HG03432 (cell line): ENCODE data around the gene COL28A1.
"Not testable (repeated sequence)": the region's sequence is repeated elsewhere in the genome, so short reads cannot be mapped to it uniquely, and the experiment has no call there.

ENCODE experiments used
- ATAC-seq: cut with Tn5 transposase; IDR thresholded peaks from one replicate; pipeline ENCODE4 v1.9.1; 2021; ENCODE audit warnings: mild to moderate bottlenecking, moderate library complexity; ENCODE audit not compliant: unreplicated experiment

Gene COL28A1

DNA sequence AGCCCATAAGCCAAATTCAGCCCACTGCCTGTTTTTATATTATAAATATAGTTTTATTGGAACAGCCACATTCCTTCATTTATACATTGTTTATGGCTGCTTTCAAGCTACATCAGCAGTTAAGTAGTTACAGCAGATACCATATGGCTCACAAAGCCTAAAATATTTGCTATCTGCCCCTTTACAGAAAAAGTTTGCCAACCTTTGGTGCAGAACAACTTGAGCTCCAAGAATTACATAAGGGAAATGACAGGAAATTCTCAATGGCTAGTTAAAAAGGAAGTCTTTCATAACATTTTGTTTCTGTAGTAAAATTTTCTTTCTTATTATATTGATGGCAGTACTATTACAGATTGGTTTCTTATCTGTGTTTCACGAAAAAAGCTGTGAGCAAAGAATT, 59.3 kb downstream of the COL28A1 start:
- ATAC-seq: no peak

DNA sequence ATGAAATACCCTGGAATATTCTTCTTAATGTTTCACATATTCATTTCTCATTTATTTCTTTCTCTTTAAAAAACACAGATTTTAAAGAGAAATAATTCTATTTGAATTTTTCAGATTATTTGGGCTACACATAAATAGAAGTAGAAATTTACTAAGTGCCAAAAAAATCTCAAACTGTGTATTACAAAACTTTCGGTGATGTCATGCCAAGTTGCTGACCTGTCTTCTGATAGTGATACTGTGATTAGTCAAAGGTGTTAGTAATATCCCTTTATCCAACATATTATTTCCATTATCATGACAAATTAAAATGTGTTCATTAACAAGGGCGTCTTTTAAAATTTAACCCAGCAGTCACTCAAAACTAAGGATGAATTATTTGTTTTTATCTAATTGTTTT, 60.1 kb downstream of the COL28A1 start:
- no peak for ATAC-seq

DNA sequence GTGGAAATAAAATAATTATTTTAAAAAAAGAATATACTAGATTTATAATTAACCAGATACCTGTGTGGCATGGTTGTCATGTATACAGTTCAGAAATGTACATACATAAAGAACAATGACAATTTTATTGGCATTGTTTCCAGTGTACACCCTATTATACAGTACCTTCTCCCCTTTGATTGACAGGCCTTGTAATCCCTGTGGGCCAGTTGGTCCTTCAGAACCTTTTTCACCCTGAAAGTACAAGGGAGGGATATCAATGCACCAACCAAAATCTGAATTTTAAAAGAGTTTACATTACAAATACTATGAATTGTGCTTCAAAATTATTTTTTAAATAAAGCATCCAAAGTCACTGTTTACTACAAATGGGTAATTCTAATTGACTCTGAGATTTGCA, 61.2 kb downstream of the COL28A1 start:
- no peak for ATAC-seq

DNA sequence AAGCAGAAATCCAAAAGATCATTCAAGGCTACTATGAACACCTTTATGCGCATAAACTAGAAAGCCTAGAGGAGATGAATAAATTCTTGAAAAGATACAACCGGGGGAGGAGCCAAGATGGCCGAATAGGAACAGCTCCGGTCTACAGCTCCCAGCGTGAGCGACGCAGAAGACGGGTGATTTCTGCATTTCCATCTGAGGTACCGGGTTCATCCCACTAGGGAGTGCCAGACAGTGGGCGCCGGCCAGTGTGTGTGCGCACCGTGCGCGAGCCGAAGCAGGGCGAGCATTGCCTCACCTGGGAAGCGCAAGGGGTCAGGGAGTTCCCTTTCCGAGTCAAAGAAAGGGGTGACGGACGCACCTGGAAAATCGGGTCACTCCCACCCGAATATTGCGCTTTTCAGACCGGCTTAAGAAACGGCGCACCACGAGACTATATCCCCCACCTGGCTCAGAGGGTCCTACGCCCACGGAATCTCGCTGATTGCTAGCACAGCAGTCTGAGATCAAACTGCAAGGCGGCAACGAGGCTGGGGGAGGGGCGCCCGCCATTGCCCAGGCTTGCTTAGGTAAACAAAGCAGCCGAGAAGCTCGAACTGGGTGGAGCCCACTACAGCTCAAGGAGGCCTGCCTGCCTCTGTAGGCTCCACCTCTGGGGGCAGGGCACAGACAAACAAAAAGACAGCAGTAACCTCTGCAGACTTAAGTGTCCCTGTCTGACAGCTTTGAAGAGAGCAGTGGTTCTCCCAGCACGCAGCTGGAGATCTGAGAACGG, 70.5 kb downstream of the COL28A1 start:
- ATAC-seq: not testable (repeated sequence)

DNA sequence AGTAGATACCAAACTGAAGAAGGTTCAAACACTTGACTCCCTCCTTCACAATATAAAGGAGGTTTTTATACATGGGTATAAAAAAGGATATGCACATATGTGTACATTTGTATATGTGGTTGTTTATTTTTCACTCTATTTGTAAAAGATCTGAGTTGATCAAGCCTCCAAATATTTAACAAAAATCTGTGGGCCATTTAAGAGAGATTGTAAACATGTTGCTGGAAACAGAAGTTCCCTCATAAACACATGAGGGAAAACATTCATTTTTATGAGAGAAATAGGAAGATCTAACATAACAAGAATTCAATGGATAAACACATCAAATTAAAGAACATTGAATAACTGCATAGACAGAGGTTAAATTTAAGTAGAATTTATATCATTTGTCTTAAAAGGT, 81.7 kb downstream of the COL28A1 start:
- ATAC-seq: no peak

DNA sequence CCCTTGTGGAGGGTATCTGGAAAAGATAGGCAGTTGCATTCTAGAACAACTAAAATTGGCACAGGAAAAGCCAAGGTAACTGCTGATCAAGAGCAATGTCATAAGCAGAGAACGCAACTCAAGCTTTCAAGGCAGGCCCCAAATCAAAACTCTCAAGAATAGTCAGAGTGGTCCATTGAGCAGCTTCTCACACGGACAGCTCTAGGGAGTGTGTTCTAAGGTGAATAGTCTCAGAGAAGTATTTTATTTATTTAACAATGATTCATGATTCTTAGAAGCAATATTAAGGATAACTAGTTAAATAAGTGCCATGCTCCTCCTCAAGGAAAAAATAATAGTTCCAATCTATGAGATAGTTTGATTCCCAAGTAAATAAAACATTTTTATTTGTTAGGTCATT, 83.0 kb downstream of the COL28A1 start:
- ATAC-seq: no peak

DNA sequence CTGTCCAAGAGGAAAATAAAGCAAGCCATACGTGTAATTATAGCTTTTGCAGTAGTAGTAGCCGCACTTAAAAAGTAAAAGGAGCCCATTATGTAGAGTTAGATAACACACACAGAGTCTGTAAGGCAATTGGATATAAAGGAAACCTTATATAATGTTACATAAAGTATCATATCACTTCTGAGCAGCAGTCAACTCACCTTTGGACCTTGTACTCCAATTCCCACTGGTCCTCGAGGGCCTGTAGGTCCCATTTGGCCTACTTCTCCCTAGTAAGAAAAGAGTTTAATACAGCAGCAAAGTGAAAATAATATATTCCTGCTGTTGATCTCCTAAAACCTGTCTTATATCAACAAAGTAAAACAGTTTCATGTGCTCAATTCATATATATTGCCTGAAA, 83.6 kb downstream of the COL28A1 start:
- no peak for ATAC-seq

DNA sequence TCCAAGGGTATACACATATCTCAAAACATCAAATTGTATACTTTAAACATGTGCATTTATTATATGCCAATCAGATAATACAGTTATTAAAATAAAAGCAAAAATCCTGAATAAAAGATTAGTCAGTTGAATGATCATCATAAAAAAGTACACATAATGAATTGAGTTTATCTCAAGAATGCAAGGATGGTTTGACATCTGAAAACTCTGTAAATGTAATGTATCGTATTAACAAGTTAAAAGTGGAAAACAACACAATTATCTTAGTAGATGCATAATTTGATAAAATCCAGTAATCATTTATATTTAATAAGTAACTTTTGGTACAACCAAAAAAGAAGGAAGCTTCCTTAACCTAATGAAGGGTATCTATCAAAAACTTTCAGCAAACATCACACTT, 86.6 kb downstream of the COL28A1 start:
- no peak for ATAC-seq

DNA sequence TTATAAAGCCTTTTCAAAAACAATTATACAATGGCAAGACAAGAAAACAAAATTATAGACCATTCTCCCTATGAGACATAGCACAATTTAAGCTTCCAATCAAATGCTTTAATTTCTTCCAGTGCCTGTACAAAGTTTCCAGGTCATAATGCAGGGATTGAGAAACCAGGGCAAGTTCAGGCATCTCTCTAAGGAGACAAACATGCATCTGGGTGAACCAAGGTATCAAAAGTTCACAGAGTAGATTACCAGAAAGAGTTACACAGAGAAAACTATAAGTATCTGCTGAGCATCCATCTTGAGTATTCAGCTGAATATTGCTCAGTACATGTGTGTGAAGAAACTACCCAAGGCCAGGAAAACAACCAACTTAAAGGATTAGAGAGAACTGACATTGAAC, 89.1 kb downstream of the COL28A1 start:
- no peak for ATAC-seq

DNA sequence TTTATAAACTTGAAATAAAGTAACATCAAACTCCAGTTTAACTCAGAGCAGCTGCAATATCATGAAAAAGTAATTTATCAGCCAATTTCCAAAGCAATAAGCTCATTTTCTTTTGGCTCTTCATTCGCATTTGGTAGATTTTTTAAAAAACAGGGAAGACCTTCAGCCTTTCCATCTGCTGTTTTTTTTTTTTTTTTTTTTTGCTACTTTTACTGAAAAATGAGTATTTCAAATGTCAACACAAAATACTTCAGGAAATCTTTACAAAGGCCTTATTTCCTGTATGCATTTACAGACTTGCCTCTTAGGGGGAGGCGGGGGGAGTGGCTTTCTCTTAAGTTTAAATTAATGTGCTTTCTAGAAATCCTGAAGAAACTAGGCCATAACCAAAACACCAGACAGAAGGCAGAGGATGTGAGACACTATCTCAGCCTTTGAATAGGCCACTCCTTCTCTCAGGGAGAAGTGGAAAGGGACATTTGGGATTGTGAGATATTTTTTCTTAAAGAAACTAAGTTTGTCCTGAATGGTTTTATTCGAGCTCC, 91.8 kb downstream of the COL28A1 start:
- no peak for ATAC-seq

DNA sequence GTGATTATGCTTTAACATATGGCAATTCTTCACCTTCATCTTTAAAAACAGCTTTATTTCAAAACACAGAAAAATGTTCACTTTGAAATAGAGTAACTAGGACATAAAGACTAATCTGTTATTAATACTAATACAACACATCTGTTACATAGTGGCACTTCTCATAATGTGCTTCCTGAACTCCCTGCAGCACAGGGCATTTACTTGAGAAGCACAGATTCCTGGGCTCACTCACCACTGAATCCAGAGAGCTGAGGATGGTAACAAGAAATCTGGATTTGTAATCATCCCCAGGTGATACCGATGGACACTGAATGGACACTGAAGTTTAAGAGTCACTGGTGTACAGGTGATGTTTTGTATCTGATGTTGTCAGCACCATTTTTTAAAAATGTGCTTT, 96.1 kb downstream of the COL28A1 start:
- no peak for ATAC-seq

DNA sequence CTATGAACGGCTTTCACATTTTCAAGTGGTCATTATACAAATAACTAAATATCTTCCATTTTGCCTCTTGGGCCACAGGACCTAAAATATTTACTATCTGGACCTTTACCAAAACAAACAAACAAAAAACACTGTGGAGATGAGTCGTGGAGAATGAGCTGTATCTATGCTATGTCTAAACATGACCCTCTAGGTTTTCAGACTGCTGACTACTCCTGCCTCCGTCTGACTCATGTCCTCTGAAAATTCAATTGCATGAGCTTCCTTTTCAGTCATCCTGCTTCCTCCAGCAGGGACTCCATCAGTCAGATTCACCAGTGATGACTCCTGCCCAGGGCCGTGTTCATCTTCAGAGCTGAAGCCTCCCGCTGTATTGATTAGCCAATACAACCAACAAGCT, 96.8 kb downstream of the COL28A1 start:
- ATAC-seq: no peak

DNA sequence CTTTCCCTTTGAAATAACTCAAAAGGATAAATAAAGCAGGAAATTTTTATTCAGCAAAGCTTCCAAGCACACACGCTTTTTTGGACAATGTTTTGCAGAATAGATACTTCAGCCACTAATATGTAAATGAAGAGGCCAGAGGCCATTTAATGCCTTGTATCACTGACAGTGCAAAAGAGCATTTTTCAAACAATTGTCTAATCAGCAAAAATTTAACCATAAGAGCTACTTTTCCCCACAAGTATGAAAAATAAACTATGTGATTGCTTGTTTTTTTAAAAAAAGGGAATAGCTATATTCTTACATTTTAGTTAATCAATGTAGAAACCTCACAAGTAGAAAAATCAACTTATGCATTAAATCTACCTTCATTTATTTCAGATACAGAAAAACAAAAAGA, 99.7 kb downstream of the COL28A1 start:
- ATAC-seq: no peak

DNA sequence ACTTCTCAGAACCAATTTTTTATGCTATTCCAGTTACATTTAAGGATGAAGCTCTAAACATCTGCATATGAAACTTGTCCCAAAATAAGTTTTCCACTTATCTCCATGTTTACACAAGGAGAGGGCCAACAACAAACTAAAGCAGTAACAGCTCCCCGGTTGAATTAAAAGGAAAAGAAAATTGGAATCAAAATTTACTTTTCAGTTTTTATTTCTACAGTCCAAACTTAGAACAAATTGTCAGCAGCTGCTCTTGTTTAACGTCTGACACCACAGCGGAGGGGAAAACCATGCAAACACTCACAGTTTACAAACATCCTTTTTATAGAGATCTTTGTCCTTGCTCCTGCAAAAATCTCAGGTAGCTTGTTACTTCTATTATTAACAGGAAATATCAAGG, 101.3 kb downstream of the COL28A1 start:
- ATAC-seq: no peak

DNA sequence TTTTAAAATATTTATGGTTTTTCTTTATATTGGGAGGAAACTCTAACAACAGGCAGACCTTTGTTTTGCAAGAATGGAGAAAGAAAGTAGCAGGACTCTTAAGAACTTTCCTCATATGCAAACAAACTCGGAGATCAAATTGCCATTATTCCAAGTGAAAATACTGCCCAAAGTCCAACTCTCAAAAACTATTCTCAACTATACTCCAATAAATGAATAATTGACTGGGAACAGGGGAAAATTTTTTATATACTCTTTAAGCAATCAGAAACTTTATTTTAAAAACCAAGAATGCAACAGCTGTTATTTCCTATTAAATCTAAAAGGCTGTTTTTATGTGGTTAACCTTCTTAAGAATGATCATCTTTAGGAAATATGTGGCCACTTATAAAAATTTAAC, 101.9 kb downstream of the COL28A1 start:
- no peak for ATAC-seq

DNA sequence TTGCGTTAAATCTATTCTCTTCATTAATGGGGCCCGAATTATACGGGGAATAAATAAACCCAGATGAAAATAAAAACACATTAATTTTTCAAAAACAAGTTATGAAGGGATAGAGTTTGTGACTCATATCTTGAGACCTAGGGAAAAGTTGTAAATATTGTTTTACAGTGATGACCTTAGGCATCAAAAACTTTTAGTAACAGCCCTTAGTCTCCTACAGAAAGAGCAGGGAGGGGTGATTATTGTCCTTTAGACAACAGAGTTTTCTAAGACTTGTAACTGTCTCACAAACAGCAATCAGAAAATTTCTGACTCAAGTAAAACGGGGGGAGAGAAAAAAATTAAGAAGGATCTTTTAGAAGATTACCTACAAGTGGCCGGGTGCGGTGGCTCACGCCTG, 102.7 kb downstream of the COL28A1 start:
- ATAC-seq: no peak

DNA sequence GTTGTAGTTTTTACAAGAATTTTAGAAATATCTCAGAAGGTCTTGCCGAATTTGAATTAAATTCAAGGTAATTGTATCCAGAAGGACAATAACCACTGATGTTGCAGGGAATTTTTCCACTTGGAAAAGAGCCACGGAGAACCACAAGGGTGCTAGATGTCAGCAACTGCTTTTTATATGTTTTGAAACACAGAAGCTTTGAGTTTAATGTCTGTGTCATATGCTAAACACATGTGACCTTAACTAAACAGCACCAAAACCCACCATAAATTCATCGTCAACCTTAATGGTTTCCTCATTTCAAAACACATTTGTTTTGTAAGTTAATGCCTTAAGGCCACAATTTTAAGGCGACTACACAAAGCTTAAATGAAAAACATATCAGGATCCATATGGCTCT, 106.9 kb downstream of the COL28A1 start:
- ATAC-seq: no peak

DNA sequence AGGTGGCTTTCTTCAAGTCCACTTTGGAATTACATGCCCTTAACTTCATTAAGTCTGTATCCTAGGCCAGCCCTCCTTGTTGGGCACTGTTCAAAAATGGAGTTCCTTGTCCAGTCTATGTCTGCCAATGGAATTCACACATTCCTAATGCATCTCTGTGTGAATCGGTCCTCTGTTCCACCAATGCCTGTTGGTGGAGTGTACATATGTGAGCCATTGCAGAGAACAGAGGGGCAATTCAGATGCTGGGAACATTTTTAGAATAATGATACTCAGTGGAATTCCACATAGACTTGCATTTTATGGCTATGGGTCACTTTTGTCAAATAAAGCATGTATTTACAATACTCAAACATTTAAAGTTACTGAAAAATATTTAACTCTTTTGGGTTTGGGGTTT, 108.3 kb downstream of the COL28A1 start:
- no peak for ATAC-seq

DNA sequence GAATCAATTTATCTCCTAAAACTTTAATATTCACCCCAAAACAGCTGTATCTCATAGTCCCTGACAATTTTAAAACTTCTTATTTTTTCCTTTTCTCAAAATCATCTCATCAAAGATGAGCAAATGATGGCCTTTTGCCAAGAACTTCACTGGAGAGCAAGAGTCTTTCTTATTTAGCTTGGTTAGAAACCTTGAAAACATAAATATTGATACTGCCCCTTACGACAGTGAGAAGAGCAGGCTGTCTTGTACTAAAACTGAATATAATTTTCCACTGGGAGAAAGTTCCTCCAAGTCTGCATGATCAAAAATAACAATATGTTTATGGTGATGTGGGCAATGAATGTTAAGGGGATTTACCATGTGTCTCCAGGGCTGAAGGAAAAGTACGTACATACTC, 109.0 kb downstream of the COL28A1 start:
- ATAC-seq: no peak

DNA sequence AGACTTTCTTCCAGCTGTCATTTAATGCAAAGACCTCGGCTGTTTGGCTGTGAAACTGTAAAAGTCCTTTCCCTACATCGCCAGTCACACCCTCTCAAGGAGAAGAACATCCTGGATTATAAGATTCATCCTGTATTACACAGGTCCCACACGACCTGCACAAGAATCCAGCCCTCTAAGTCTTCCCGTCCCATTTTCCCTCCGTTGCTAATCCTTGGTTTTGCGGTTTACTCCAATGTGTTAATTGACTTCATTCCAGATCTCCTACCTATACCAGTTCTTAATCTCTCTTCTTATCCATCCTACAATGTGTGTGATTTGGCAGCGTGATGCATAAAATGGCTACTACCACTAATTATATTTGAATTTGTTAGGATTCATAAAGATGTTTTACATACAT, 110.4 kb downstream of the COL28A1 start:
- ATAC-seq: no peak

DNA sequence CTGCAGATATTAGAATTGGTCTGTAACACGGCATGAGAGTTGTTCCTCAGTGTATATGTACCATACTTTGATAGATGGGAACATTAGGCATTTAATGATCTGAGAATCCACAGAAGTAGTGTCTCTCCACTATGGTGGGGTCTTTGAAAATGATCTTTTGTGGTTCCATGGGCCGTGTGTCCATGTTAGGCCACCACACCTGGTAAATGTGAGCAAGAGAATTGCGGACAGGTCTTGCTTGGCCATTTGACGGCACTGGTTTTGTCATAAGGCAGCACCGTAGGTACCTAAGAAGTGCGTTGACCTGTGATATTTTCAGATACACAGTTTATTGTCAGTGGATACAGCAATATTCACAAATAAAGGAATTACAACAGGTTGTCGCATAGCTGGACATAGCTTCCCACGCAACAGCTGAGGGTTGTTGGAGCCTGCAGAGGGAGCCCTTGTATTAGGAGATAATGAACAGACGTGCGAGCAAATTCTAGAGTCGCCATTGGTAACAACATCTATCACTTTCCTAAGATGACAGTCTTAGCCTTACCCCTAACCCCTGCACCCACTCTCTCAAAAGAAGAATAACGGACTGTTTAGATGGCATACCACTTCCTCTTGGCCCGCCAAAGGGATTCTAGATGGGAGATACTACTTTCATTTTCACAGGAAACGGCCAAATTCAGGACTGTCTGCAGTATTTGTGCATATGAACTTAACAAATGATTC, 111.4 kb downstream of the COL28A1 start:
- ATAC-seq: peak; percentile 84

DNA sequence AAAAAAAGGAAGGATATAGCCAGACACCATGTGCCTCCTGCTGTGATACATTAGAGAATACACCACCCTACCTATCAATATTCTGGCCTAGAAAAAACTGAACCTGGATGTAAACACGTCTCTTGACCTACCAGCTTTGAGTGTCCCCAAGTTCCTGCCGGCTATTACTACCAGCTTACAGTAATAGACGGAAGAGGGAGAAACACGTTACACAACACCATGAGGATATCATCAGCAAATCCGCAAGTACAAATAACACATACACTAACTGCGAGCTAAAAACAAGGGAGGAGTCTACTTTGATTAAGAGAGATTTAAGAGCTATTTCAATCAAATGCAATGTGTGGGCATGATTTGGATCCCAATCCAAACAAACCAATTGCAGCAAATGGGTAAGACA, 113.0 kb downstream of the COL28A1 start:
- ATAC-seq: no peak
